H9 (cell line): ENCODE measurements around the gene CDH4. TPM values are rescaled to one million over a fixed set of nuclear protein-coding genes. Genes with fewer than 3 reads are reported as not detected.

Experiments used
- DNase-seq: peaks from one replicate; pipeline ENCODE4 v3.0.0-alpha.2; 2017
- H2AFZ ChIP-seq: one replicate; pipeline ENCODE4 v1.6.1; 2013; ENCODE audit warnings: mild to moderate bottlenecking, low read length, control low read depth, moderate library complexity
- H2AK5ac ChIP-seq: 2 replicates; pipeline ENCODE4 v1.6.1; 2013; ENCODE audit warnings: low read length, control low read depth, mixed read lengths; ENCODE audit not compliant: insufficient read length
- H2BK120ac ChIP-seq: one replicate; pipeline ENCODE4 v1.6.1; 2013; ENCODE audit warnings: low read depth, mild to moderate bottlenecking, low read length, control low read depth, inconsistent platforms; ENCODE audit not compliant: poor library complexity, severe bottlenecking
- H2BK12ac ChIP-seq: 2 replicates; pipeline ENCODE4 v1.6.1; 2013; ENCODE audit warnings: low read length, control low read depth, mixed read lengths, low read depth; ENCODE audit not compliant: insufficient read length
- H2BK15ac ChIP-seq: 2 replicates; pipeline ENCODE4 v1.6.1; 2013; ENCODE audit warnings: low read depth, low read length, control low read depth
- H2BK20ac ChIP-seq: one replicate; pipeline ENCODE4 v1.6.1; 2013; ENCODE audit warnings: low read depth, mild to moderate bottlenecking, low read length, control low read depth, inconsistent platforms; ENCODE audit not compliant: poor library complexity, severe bottlenecking
- H2BK5ac ChIP-seq: 2 replicates; pipeline ENCODE4 v1.6.1; 2013; ENCODE audit warnings: low read length, control low read depth, mixed read lengths; ENCODE audit not compliant: insufficient read length
- H3K14ac ChIP-seq: 2 replicates; pipeline ENCODE4 v1.6.1; 2013; ENCODE audit warnings: low read length, control low read depth; ENCODE audit not compliant: insufficient read depth
- H3K18ac ChIP-seq: 2 replicates; pipeline ENCODE4 v1.6.1; 2013; ENCODE audit warnings: low read depth, mild to moderate bottlenecking, mixed read lengths, low read length, control low read depth; ENCODE audit not compliant: insufficient read length
- H3K23ac ChIP-seq: 2 replicates; pipeline ENCODE4 v1.6.1; 2013; ENCODE audit warnings: low read length, control low read depth, mixed read lengths, low read depth; ENCODE audit not compliant: insufficient read length
- H3K23me2 ChIP-seq: 2 replicates; pipeline ENCODE4 v1.6.1; 2013; ENCODE audit warnings: low read depth, mild to moderate bottlenecking, mixed read lengths, low read length, control low read depth; ENCODE audit not compliant: insufficient read length, poor library complexity, severe bottlenecking
- H3K27ac ChIP-seq: 2 replicates; pipeline ENCODE4 v1.5.1; 2013; ENCODE audit warnings: low read length, control low read depth, mixed read lengths, low read depth; ENCODE audit not compliant: insufficient read length
- H3K27me3 ChIP-seq: 2 replicates; pipeline ENCODE4 v1.6.1; 2013; ENCODE audit warnings: low read length, control low read depth, inconsistent platforms; ENCODE audit not compliant: insufficient read depth
- H3K4ac ChIP-seq: 2 replicates; pipeline ENCODE4 v1.6.1; 2013; ENCODE audit warnings: low read depth, mild to moderate bottlenecking, control low read depth, inconsistent platforms, low read length, moderate library complexity
- H3K4me1 ChIP-seq: 2 replicates; pipeline ENCODE4 v1.6.1; 2013; ENCODE audit warnings: low read length, control low read depth, inconsistent platforms; ENCODE audit not compliant: insufficient read depth
- H3K4me2 ChIP-seq: 2 replicates; pipeline ENCODE4 v1.6.1; 2013; ENCODE audit warnings: low read length, control low read depth, mixed read lengths; ENCODE audit not compliant: insufficient read length, insufficient read depth
- H3K56ac ChIP-seq: 2 replicates; pipeline ENCODE4 v1.6.1; 2013; ENCODE audit warnings: low read depth, mild to moderate bottlenecking, mixed read lengths, low read length, control low read depth; ENCODE audit not compliant: insufficient read length
- H3K79me1 ChIP-seq: 2 replicates; pipeline ENCODE4 v1.6.1; 2013; ENCODE audit warnings: low read depth, mild to moderate bottlenecking, moderate library complexity, low read length, control low read depth, inconsistent platforms; ENCODE audit not compliant: insufficient read depth, poor library complexity, severe bottlenecking
- H3K79me2 ChIP-seq: 2 replicates; pipeline ENCODE4 v1.6.1; 2013; ENCODE audit warnings: low read length, control low read depth, inconsistent platforms; ENCODE audit not compliant: insufficient read depth
- H3K9ac ChIP-seq: 2 replicates; pipeline ENCODE4 v1.6.1; 2013; ENCODE audit warnings: low read length, control low read depth, mixed read lengths; ENCODE audit not compliant: insufficient read length; ENCODE audit errors: extremely low read depth
- H3K9me3 ChIP-seq: one replicate; pipeline ENCODE4 v1.6.1; 2013; ENCODE audit warnings: low read depth, low read length, inconsistent platforms; ENCODE audit not compliant: control insufficient read depth
- H3T11ph ChIP-seq: one replicate; pipeline ENCODE4 v1.6.1; 2013; ENCODE audit warnings: mild to moderate bottlenecking, low read length, control low read depth, inconsistent platforms
- H4K20me1 ChIP-seq: one replicate; pipeline ENCODE4 v1.6.1; 2013; ENCODE audit not compliant: control insufficient read depth, insufficient read length, insufficient read depth
- H4K5ac ChIP-seq: 2 replicates; pipeline ENCODE4 v1.6.1; 2013; ENCODE audit warnings: low read depth, mild to moderate bottlenecking, mixed read lengths, low read length, control low read depth; ENCODE audit not compliant: insufficient read length
- H4K8ac ChIP-seq: replicated peaks from 2 replicates; pipeline ENCODE4 v1.6.1; 2013; ENCODE audit warnings: low read length, control low read depth, mixed read lengths, low read depth; ENCODE audit not compliant: insufficient read length
- H4K91ac ChIP-seq: 2 replicates; pipeline ENCODE4 v1.6.1; 2013; ENCODE audit warnings: low read depth, mild to moderate bottlenecking, moderate library complexity, mixed read lengths, low read length, control low read depth; ENCODE audit not compliant: insufficient read length
- H3K27ac Mint-ChIP-seq, 3 experiments: 2 replicates in 2 of 3; 3 replicates in 1 of 3; pipeline ENCODE4 v1.8.0; 2020 to 2021; ENCODE audit warnings: mixed read lengths in 3 of 3, mild to moderate bottlenecking in 1 of 3, moderate library complexity in 1 of 3
- H3K27me3 Mint-ChIP-seq: 2 replicates; pipeline ENCODE4 v1.8.0; 2021; ENCODE audit warnings: low read depth, mild to moderate bottlenecking, moderate library complexity, mixed read lengths
- H3K36me3 Mint-ChIP-seq, 3 experiments: 2 replicates in 2 of 3; 3 replicates in 1 of 3; pipeline ENCODE4 v1.8.0; 2020 to 2021; ENCODE audit warnings: low read depth in 3 of 3, mixed read lengths in 3 of 3; ENCODE audit not compliant: insufficient read depth in 1 of 3
- H3K4me1 Mint-ChIP-seq, 2 experiments: 2 replicates each; pipeline ENCODE4 v1.8.0; 2020; ENCODE audit warnings: mixed read lengths in 2 of 2
- H3K4me3 Mint-ChIP-seq, 2 experiments: 2 replicates in 1 of 2; 3 replicates in 1 of 2; pipeline ENCODE4 v1.8.0; 2020 to 2021; ENCODE audit warnings: mild to moderate bottlenecking in 2 of 2, mixed read lengths in 2 of 2, moderate library complexity in 1 of 2
- H3K9me3 Mint-ChIP-seq, 2 experiments: 2 replicates in 1 of 2; 3 replicates in 1 of 2; pipeline ENCODE4 v1.8.0; 2020; ENCODE audit warnings: mild to moderate bottlenecking in 2 of 2, mixed read lengths in 2 of 2, moderate library complexity in 1 of 2
- WGBS: extraction: QIAGEN DNeasy Blood & Tissue Kit; methylation state at CpG from one replicate; pipeline ENCODE4 v1.1.7; 2013; ENCODE audit warnings: missing lambda C conversion rate, low lambda C conversion rate, mixed read lengths; ENCODE audit not compliant: insufficient read length; ENCODE audit errors: extremely low coverage; 5-methylcytosine and 5-hydroxymethylcytosine counted together
- total RNA-seq: library from RNA; stranded (reverse); gene quantifications from 2 replicates; pipeline ENCODE4 v1.2.1, GENCODE V29; 2021
- TF ChIP-seq, protein P1 (sequence below): fragments of 200-600 bp; sonication (generic); conservative IDR thresholded peaks from 3 replicates; pipeline ENCODE4 v1.8.0; 2021; ENCODE audit warnings: antibody characterized with exemption, mild to moderate bottlenecking

CDH4 gene
- total RNA-seq, 1 experiment from 2014 or later, result 3.0 TPM

DNA sequence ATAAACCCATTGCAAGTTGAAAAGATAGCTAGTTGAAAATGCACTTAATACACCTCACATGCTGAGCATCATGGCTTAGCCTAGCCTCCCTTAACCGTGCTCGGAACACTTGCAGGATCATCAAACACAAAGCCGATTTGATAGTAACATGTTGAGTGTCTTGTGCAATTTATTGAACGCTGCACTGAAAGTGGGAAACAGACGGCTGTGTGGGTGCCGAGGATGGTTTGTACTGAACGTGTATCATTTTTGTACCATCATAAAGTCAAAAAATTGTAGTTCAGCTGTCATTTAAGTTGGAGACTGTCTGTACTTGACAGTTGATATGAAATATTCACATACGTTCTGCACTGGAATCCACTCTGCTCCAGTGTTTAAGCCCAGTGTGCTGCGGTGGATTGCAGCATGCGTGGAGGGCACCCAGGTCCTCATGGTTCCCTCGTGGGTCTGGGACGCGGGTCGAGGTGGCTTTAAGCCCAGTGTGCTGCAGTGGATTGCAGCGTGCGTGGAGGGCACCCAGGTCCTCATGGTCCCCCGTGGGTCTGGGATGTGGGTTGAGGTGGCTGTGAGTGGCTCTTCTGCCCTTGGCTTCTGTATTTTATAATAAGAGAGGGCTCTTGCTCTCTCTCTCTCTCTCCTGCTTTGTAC, 77.0 kb downstream of the CDH4 start:
- H2AFZ ChIP-seq, result no peak overlapping the region
- no peak overlapping the region for H2BK12ac ChIP-seq
- H3K4me1 ChIP-seq, result peaks cover 2% of the 10 kb centered on the region; the same call in 1 of the 2 replicates
- H4K20me1 ChIP-seq, result no peaks in the 10 kb centered on the region
- no peak overlapping the region for H3K23ac ChIP-seq
- WGBS, result no CpG with 5 or more reads among the region's 17 CpGs
- H3K79me2 ChIP-seq, result no peaks in the 10 kb centered on the region
- no peak overlapping the region for H3K56ac ChIP-seq
- peaks cover 7% of the 10 kb centered on the region; the same call in 1 of the 2 replicates for H3K27me3 ChIP-seq
- H3K4ac ChIP-seq, result no peak overlapping the region
- H2BK15ac ChIP-seq, result no peak overlapping the region
- H2AK5ac ChIP-seq, result no peak overlapping the region
- DNase-seq, result no peak
- TF ChIP-seq, protein P1, sequence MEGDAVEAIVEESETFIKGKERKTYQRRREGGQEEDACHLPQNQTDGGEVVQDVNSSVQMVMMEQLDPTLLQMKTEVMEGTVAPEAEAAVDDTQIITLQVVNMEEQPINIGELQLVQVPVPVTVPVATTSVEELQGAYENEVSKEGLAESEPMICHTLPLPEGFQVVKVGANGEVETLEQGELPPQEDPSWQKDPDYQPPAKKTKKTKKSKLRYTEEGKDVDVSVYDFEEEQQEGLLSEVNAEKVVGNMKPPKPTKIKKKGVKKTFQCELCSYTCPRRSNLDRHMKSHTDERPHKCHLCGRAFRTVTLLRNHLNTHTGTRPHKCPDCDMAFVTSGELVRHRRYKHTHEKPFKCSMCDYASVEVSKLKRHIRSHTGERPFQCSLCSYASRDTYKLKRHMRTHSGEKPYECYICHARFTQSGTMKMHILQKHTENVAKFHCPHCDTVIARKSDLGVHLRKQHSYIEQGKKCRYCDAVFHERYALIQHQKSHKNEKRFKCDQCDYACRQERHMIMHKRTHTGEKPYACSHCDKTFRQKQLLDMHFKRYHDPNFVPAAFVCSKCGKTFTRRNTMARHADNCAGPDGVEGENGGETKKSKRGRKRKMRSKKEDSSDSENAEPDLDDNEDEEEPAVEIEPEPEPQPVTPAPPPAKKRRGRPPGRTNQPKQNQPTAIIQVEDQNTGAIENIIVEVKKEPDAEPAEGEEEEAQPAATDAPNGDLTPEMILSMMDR, result no peak
- H3K4me2 ChIP-seq, result no peak overlapping the region
- H3K9me3 ChIP-seq, result no peaks in the 10 kb centered on the region
- H3K27me3 Mint-ChIP-seq, result peaks cover 68% of the 10 kb centered on the region
- no peaks in the 10 kb centered on the region for H3K79me1 ChIP-seq
- H3K9ac ChIP-seq, result no peak overlapping the region
- H4K8ac ChIP-seq, result no peak overlapping the region
- H3K14ac ChIP-seq, result no peak overlapping the region
- H3T11ph ChIP-seq, result no peak overlapping the region
- H3K23me2 ChIP-seq, result no peaks in the 10 kb centered on the region
- peaks cover 0 to 5% of the 10 kb centered on the region in 2 experiments; a peak in 2 of 4 replicates for H3K4me1 Mint-ChIP-seq
- H3K36me3 Mint-ChIP-seq, result no peaks in the 10 kb centered on the region
- no peak overlapping the region for H4K5ac ChIP-seq
- H2BK5ac ChIP-seq, result no peak overlapping the region
- H2BK20ac ChIP-seq, result no peak overlapping the region
- no peak overlapping the region for H2BK120ac ChIP-seq
- no peak overlapping the region for H4K91ac ChIP-seq
- no peak overlapping the region for H3K27ac ChIP-seq
- H3K27ac Mint-ChIP-seq, result no peak overlapping the region
- H3K18ac ChIP-seq, result no peak overlapping the region
- H3K9me3 Mint-ChIP-seq, result no peaks in the 10 kb centered on the region; a peak in 1 of 5 replicates
- H3K4me3 Mint-ChIP-seq, result no peak overlapping the region
